Gastrocnemius medialis (tissue), 4 donors: ENCODE data around the gene ZBTB2.

Experiments
- CTCF ChIP-seq, 5 experiments: fragments of 450-650 bp in 3 of 5; fragments of 200-600 bp in 2 of 5; sonication (generic) in 2 of 5; IDR thresholded peaks in 4 of 5; conservative IDR thresholded peaks in 1 of 5; 1 replicate in 4 of 5; 2 replicates in 1 of 5; pipeline ENCODE4 v1.5.1; 2016 to 2019; ENCODE audit warnings: antibody characterized with exemption in 5 of 5, mild to moderate bottlenecking in 3 of 5, moderate library complexity in 3 of 5
- POLR2A ChIP-seq, 2 donors: fragments of 450-650 bp; IDR thresholded peaks; one replicate each; pipeline ENCODE4 v1.6.1; 2017; ENCODE audit warnings: antibody characterized with exemption in 2 of 2, mild to moderate bottlenecking in 2 of 2, moderate library complexity in 2 of 2

- no peak for TF ChIP-seq CTCF (IDR thresholded peaks at IDR 0.05 in 4 of 5, conservative IDR thresholded peaks at IDR 0.05 in 1 of 5)
- no peak for TF ChIP-seq POLR2A (IDR thresholded peaks at IDR 0.05)
These were observed 17.9 kb upstream of the ZBTB2 start for GRCh38 chr6:151409260-151409659.
